NCI-H2029 (cell line): ENCODE measurements around the gene TMEM266.
"Not testable (repeated sequence)": the region's sequence is repeated elsewhere in the genome, so short reads cannot be mapped to it uniquely, and the experiment has no call there.

ENCODE experiments used
- DNase-seq: peaks from one replicate; lab custom pipeline; 2025; lab: John Stamatoyannopoulos, UW

The TMEM266 gene

GRCh38 chr15:76059320-76060117 lies at the start of gene TMEM266:
Gene TMEM266, plus strand, starts transcription at chr15:76059985. Its CDS starts 74,279 bp downstream, at chr15:76134264.
- DNase-seq = no peak

- no peak for DNase-seq
Observed at GRCh38 chr15:76010613-76011012, 49.2 kb upstream of the TMEM266 start.

GRCh38 chr15:76011627-76012551 lies 47.9 kb upstream of the TMEM266 start, which contains the start of gene NRG4:
Gene NRG4, minus strand, starts transcription at chr15:76012424. Its CDS starts 1,194 bp downstream, at chr15:76011230.
- no peak for DNase-seq

GRCh38 chr15:76013470-76013869 lies 46.3 kb upstream of the TMEM266 start:
- DNase-seq = not testable (repeated sequence)

GRCh38 chr15:76024021-76024768 lies 35.6 kb upstream of the TMEM266 start:
- no peak for DNase-seq

- DNase-seq = no peak
Observed at GRCh38 chr15:76032046-76032445, 27.7 kb upstream of the TMEM266 start.

- DNase-seq = no peak
Observed at GRCh38 chr15:76033438-76033837, 26.3 kb upstream of the TMEM266 start.

GRCh38 chr15:76034111-76034510 lies 25.7 kb upstream of the TMEM266 start:
- DNase-seq = no peak

- no peak for DNase-seq
Observed at GRCh38 chr15:76035593-76035992, 24.2 kb upstream of the TMEM266 start.

GRCh38 chr15:76038512-76038911 lies 21.3 kb upstream of the TMEM266 start:
- no peak for DNase-seq

- DNase-seq = not testable (repeated sequence)
Observed at GRCh38 chr15:76054201-76054600, 5.6 kb upstream of the TMEM266 start.

- DNase-seq = no peak
Observed at GRCh38 chr15:76056931-76057330, 2.9 kb upstream of the TMEM266 start.

GRCh38 chr15:76057332-76058000 lies 2.3 kb upstream of the TMEM266 start:
- no peak for DNase-seq

GRCh38 chr15:76058714-76059319 lies 968 bp upstream of the TMEM266 start:
- no peak for DNase-seq

- DNase-seq = no peak
Observed at GRCh38 chr15:76060118-76060989, 569 bp downstream of the TMEM266 start.

GRCh38 chr15:76061700-76062099 lies 1.9 kb downstream of the TMEM266 start:
- no peak for DNase-seq

GRCh38 chr15:76062286-76062685 lies 2.5 kb downstream of the TMEM266 start:
- DNase-seq = no peak

- no peak for DNase-seq
Observed at GRCh38 chr15:76064375-76064774, 4.6 kb downstream of the TMEM266 start.

GRCh38 chr15:76065245-76065644 lies 5.5 kb downstream of the TMEM266 start:
- DNase-seq = no peak

- DNase-seq = no peak
Observed at GRCh38 chr15:76065793-76066192, 6.0 kb downstream of the TMEM266 start.
